ENCODE data around the gene NLRC4.

DNA sequence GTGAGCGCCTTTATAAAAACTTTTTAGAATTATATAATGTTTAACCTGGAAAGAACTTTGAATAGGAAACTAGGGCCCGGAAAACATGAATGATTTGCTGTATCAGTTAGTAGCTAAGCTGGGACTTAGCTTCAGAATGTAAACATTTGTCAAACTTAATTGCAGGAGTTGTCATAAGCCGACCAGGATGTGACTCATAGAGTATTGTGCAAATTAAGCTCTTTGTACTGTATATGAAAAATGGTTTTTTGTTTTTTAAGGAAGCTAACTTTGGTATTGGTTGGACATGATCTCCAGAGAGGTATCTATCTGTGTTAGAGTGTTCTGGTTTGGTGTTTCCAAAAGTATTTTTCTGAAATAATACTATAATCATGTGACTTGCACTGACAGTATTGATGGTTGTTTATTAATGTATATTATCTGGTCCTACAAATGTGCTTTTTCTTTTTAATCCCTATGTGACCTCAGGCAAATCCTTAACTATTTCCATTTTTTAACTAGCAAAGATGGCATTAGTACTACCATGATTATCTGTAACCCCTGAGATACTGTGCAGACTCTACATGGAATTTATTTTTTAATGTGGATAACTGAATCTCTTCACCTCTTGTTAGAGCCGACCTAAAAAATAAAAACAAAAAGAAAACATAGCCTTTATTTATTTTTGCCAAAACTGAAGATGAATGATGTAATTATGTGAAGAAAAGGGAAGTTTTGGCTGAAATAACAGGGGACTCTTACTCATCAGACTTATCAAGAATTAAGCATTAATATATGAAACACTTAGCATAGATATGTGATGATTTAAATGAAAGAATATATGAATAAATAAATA, 24.7 kb upstream of the NLRC4 start:
- TF ChIP-seq, protein P1, sequence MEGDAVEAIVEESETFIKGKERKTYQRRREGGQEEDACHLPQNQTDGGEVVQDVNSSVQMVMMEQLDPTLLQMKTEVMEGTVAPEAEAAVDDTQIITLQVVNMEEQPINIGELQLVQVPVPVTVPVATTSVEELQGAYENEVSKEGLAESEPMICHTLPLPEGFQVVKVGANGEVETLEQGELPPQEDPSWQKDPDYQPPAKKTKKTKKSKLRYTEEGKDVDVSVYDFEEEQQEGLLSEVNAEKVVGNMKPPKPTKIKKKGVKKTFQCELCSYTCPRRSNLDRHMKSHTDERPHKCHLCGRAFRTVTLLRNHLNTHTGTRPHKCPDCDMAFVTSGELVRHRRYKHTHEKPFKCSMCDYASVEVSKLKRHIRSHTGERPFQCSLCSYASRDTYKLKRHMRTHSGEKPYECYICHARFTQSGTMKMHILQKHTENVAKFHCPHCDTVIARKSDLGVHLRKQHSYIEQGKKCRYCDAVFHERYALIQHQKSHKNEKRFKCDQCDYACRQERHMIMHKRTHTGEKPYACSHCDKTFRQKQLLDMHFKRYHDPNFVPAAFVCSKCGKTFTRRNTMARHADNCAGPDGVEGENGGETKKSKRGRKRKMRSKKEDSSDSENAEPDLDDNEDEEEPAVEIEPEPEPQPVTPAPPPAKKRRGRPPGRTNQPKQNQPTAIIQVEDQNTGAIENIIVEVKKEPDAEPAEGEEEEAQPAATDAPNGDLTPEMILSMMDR (IDR thresholded peaks at IDR 0.05), result no peak
- TF ChIP-seq EP300 (IDR thresholded peaks at IDR 0.05), result no peak
